Tibial artery (tissue), 4 donors: ENCODE results near the gene KREMEN1.

Experiments used
- DNase-seq, 2 donors: peaks; one replicate each; pipeline ENCODE4 v3.0.0-alpha.2; 2019
- H3K27ac ChIP-seq, 2 donors: fragments of 200-600 bp; sonication (generic) in 1 of 2; 1 replicate in 1 of 2; 2 replicates in 1 of 2; pipeline ENCODE4 v1.5.1; 2018 to 2019; ENCODE audit warnings: mild to moderate bottlenecking in 1 of 2
- H3K27me3 ChIP-seq, 2 donors: fragments of 200-600 bp; sonication (generic) in 1 of 2; one replicate each; pipeline versions ENCODE4 v1.5.1 to v1.6.0; 2016 to 2019
- H3K36me3 ChIP-seq, 3 donors: fragments of 200-600 bp; sonication (generic) in 2 of 3; one replicate each; pipeline ENCODE4 v1.5.1; 2016 to 2019; ENCODE audit warnings: mild to moderate bottlenecking in 2 of 3
- H3K4me1 ChIP-seq, 4 donors: fragments of 200-600 bp; sonication (generic) in 2 of 4; 1 replicate in 3 of 4; 2 replicates in 1 of 4; pipeline ENCODE4 v1.5.1; 2016 to 2019
- H3K4me3 ChIP-seq, 2 donors: fragments of 200-600 bp; sonication (generic) in 1 of 2; 1 replicate in 1 of 2; 2 replicates in 1 of 2; pipeline ENCODE4 v1.5.1; 2018 to 2019; ENCODE audit warnings: mild to moderate bottlenecking in 2 of 2
- H3K9me3 ChIP-seq, 3 donors: fragments of 200-600 bp; sonication (generic) in 1 of 3; one replicate each; pipeline ENCODE4 v1.5.1; 2016 to 2019
- intact Hi-C: fragments of 100-400 bp; cut with DNase I; formaldehyde crosslinking; loops from one replicate; pipeline ENCODE4 v1.15.0; 2023; ENCODE audit warnings: low total_unique reads
- TF ChIP-seq, protein P1 (sequence below), 2 experiments: fragments of 200-600 bp in 1 of 2; fragments of 450-650 bp in 1 of 2; IDR thresholded peaks; one replicate each; pipeline ENCODE4 v1.5.1; 2017 to 2019; ENCODE audit warnings: antibody characterized with exemption in 2 of 2, mild to moderate bottlenecking in 1 of 2, moderate library complexity in 1 of 2

The KREMEN1 gene

DNA sequence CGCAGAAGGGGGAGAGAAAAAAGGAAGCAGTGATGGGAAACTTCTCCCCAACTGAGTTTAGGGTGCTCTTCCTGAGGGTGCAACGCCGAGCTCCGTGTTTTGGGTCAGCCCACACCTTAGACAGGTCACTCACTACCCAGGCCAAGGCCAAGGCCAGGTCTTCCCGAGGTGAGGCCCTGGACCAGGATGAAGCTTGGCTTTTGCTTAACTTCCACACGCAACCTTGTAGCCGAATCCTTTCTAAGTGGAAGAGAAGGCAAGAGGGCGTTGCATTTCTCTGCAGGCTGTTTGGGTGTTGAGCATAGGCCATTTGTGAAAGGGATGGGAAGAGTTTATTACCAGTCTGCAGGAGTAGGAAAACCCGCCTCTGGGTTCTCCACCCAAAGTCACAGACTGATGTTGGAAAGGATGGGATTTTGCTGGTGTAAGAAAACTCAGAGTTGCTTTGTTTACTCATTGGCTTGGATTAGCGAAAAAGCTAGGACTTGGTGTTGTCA lies 1.5 kb downstream of the KREMEN1 start:
- Histone ChIP-seq H3K9me3 (no peaks in the 10 kb centered on the region), H3K36me3 (no peaks in the 10 kb centered on the region), H3K4me1 (peaks cover 0 to 32% (median 25%) of the 10 kb centered on the region in 4 donors), H3K4me3 (peak overlapping the region; percentile 57 to 81), H3K27me3 (no peaks in the 10 kb centered on the region), H3K27ac (peak overlapping the region; percentile 42 to 52)
- TF ChIP-seq, protein P1, sequence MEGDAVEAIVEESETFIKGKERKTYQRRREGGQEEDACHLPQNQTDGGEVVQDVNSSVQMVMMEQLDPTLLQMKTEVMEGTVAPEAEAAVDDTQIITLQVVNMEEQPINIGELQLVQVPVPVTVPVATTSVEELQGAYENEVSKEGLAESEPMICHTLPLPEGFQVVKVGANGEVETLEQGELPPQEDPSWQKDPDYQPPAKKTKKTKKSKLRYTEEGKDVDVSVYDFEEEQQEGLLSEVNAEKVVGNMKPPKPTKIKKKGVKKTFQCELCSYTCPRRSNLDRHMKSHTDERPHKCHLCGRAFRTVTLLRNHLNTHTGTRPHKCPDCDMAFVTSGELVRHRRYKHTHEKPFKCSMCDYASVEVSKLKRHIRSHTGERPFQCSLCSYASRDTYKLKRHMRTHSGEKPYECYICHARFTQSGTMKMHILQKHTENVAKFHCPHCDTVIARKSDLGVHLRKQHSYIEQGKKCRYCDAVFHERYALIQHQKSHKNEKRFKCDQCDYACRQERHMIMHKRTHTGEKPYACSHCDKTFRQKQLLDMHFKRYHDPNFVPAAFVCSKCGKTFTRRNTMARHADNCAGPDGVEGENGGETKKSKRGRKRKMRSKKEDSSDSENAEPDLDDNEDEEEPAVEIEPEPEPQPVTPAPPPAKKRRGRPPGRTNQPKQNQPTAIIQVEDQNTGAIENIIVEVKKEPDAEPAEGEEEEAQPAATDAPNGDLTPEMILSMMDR (IDR thresholded peaks at IDR 0.05): no peak
- intact Hi-C loops: no loop called here
- no peak for DNase-seq

DNA sequence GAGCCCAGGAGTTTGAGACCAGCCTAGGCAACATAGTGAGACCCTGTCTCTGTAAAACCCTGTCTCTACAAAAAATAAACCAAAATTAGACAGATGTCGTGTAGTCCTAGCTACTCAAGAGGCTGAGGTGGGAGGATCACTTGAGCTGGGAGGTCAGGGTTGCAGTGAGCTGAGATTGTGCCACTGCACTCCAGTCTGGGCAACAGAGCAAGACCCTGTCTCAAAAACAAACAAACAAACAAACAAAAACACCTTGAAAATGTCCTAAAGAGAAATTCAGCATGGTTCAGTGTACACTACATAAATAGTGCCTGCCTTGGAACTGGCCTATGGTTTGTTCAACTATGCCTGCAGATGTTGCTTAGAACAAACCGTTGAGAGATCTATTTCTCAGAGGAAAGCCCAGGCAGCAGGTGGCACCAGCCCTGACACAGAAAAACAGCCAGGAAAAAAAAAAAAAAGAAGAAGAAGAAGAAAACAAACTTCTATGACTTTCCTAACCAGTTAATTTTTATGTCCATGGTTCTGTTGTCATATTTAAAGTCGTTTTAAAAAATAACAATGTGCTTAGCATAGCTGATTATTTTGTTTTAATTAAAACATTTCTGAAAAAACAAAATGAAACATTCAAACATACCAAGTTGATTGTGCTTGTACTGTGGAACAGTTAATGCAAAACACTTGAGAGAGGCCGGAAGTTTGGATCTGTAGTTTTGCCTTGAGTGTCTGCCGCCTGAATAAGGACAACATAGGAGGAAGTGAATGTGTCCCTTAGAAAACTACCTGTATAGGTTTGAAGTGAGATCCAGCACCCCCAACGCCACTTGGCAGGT lies 5.4 kb downstream of the KREMEN1 start:
- Histone ChIP-seq H3K36me3 (no peaks in the 10 kb centered on the region), H3K4me3 (no peak overlapping the region), H3K4me1 (peaks cover 0 to 12% (median 9%) of the 10 kb centered on the region in 4 donors), H3K27me3 (no peaks in the 10 kb centered on the region), H3K9me3 (no peaks in the 10 kb centered on the region), H3K27ac (no peak overlapping the region)
- intact Hi-C loops: no loop called here
- DNase-seq: no peak
- TF ChIP-seq, protein P1 (IDR thresholded peaks at IDR 0.05): no peak

DNA sequence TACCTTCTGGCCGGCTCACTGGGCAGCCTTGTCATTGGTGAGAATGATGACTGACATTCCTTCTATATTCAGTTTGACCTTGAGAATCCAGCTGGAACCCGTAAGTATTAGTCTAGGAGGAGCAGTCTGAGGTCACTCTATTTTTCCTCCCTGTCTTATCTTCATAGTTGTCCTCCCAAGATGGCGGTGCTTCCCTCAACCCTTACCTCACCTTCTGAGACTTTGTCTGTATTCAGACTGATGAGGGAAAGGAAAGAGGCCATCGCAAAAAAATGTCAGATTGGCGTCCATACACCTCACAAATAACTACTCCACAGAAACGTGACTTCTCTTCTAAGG lies 6.0 kb downstream of the KREMEN1 start:
- Histone ChIP-seq H3K4me1 (peaks cover 0 to 6% (median 3%) of the 10 kb centered on the region in 4 donors), H3K4me3 (no peak overlapping the region), H3K36me3 (no peaks in the 10 kb centered on the region), H3K9me3 (no peaks in the 10 kb centered on the region), H3K27ac (no peak overlapping the region), H3K27me3 (no peaks in the 10 kb centered on the region)
- intact Hi-C loops: no loop called here
- no peak for DNase-seq
- TF ChIP-seq, protein P1 (IDR thresholded peaks at IDR 0.05): no peak

DNA sequence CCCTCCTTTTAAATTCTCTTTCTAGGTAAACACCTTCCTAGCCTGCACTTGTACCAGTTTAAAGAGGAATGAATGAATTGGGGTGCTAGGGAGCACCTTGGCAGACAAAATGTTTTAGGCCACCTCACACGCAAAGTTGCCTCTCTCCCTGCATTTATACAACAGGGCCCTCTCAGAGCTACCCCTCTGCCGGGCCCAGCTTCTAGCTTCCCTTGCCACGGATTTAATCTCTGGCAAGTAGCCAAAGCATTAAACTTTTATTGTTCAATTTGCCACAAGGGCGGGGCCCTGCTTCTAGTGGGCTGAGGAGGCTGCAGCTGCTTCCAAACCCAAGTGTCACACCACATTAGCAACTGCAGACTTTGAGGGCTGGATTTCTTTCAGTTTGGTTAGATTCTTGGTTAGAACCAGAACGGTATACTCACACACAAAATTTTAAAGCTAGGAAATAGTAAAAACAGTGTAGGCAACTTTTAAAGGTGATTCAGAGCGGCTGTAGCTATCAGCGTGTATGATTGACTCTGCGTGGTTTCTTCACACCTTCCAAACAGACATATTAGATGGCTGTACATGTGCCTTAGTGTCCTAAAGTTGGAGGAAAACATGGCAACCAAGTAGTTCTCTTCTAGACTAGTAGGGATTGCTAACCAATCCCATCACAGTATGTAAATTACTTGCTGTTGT lies 6.5 kb downstream of the KREMEN1 start:
- no peak overlapping the region for H3K4me3 ChIP-seq
- intact Hi-C loops: no loop called here
- H3K27ac ChIP-seq: no peak overlapping the region
- no peaks in the 10 kb centered on the region for H3K9me3 ChIP-seq
- H3K36me3 ChIP-seq: no peaks in the 10 kb centered on the region
- DNase-seq: no peak
- TF ChIP-seq, protein P1 (IDR thresholded peaks at IDR 0.05): no peak
- H3K27me3 ChIP-seq: no peaks in the 10 kb centered on the region
- peaks cover 0 to 1% (median 0%) of the 10 kb centered on the region in 4 donors for H3K4me1 ChIP-seq

DNA sequence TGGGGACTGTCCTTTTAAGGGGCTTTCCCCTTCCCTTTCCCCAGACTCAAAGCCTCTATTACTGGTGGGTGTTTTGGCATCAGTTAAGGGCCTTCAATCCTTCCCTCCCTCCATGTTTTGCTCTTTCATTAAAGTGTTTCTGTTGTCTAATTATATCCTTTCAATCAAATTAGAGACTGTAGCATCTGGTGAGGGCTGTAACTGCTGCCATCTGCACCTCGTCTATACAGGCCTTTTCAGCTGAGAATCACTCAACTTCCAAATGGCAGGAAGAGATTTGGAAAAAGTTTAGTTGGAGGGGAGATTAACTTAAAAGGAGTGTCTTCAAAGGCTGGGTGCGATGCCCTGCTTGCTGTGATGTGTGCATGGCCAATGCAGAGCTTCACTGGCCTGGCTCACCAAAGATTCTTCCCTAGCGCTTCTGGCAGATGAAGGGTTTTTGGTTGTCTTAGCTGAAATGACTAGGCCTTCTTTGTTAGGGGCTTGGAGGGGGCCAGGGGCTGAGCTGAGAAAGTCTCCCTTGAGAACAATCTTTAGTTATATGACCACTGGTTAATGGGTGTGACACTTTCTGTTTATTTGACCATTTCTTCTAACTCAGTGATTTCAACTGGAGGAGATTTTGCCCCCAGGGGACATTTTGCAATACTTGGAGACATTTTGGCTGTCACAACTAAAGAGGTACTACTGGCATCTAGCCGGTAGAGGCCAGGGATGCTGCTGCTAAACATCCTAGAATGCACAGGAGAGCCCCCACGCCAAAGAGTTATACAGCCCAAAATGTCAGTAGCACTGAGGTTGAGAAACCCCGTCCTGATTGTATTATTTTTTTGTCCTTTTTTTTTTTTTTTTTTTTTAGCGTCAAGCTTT lies 7.5 kb downstream of the KREMEN1 start:
- H3K4me3 ChIP-seq: no peak overlapping the region
- no peaks in the 10 kb centered on the region for H3K9me3 ChIP-seq
- H3K27me3 ChIP-seq: no peaks in the 10 kb centered on the region
- intact Hi-C loops: no loop called here
- no peaks in the 10 kb centered on the region for H3K4me1 ChIP-seq
- H3K27ac ChIP-seq: no peak overlapping the region
- TF ChIP-seq, protein P1 (IDR thresholded peaks at IDR 0.05): no peak
- H3K36me3 ChIP-seq: no peaks in the 10 kb centered on the region
- peak in 1 of 2 donors; percentile 56 for DNase-seq
